GM18868 (cell line): ENCODE results near the gene OR8B12.
"Not testable (repeated sequence)": the region's sequence is repeated elsewhere in the genome, so short reads cannot be mapped to it uniquely, and the experiment has no call there.

Experiments
- ATAC-seq: cut with Tn5 transposase; IDR thresholded peaks from one replicate; pipeline ENCODE4 v1.9.1; 2021; ENCODE audit warnings: mild to moderate bottlenecking, moderate library complexity; ENCODE audit not compliant: unreplicated experiment

OR8B12 gene

DNA sequence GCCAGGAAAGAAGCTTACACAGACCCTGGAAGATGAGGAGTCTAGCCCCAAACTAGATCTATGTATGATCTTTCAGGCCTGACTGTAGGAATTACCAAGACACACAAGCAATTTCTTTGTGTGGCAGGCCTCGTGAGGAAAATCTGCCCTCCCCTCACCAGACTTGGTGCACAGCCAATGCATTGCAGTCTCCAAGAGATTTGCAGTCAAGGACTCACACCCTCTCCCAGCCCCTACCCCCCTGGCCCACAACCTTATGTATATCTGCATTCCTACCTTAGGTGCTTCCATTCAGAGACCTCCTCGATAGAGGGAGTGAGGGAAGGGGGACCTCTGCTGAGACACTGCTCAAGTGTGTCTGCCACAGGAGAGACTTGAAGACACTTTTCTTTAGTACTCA, 9.8 kb downstream of the OR8B12 start:
- ATAC-seq: no peak

DNA sequence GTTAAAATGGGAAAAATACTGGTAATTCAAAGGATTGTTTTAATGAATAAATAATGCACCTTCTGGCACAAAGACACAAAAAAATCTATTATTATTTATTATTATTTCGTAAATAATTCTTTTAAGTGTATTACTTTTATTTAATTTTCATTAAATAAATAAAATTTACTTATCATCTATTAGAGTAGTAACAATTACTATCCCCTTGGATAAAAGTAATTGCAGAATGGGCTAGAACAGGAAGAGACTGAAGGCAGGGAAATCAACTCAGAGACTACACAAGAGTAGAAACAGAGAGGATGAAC, 23.0 kb downstream of the OR8B12 start:
- no peak for ATAC-seq

DNA sequence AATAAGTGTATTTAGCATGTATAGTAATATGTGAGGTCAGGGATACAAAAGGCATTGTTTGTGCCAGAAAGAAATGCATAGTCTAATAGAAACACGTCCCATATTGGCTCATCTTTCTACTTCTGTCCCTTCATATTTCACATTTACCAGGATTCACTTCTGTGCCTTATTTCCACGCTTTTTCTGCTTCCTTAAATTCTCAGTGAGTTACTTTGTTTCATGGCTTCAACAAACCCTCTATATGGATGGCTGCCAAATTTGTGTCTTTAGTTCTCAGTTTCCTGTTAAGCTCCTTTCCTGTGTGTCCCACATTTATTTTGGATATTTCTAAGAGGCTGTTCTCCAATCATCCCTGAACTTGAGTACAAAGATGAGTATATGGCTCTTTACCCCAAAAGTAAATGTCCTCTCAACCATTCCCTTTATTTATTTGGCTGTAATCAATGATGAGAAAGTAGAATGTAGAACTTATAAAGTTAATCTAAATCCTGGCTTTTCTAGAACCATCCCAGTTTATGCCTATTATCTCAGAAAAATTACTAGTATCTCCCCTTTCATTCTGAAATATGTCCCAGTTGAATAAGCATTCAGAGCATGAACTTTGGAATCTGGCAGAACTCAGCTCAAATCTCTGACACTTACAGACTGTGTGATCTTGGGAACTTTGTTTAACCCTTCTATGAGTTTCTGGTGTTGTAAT, 23.5 kb downstream of the OR8B12 start:
- ATAC-seq: no peak

DNA sequence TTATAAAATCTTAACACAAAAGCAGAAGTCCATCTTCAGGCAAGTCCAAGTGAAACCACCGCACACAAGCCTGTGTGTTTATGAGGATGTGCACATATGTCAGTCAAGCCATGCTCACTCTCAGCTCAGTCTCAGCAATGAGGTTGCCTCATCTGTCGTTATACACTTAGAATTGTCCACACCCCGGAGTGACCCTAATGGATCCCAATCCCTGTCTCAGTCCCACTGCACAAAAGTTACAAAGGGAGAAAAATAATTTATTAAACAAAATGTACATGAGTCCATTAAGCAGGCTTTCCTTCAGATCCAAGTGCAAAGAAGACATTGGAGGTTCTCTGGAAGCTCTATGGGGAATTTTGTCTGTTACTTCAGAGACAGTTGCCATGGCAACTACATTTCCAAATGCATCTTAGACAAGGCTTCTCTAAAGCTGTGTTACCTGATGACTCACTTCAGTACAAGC, 24.4 kb downstream of the OR8B12 start:
- no peak for ATAC-seq

DNA sequence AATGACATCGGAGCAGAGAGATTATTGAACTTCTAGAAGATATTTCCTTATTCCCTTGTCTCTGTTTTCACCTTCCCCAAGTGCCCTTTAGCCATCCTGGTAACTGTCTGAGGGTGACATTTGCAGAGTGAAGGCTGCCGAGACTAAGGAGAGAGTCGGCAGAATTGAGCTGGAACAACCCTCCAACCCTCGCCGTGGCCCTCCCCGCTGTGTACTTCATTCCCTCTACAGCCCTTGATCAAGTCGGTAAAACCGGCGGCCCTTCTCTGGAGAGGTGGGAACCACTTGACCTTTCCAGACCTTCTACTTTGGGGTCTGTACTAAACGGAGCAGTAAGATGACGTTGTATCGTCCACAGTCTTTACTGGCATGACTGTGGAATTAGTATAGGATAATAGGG, 26.1 kb downstream of the OR8B12 start:
- ATAC-seq: no peak

GRCh38 chr11:124514675-124515074, 28.8 kb downstream of the OR8B12 start:
- ATAC-seq: not testable (repeated sequence)

DNA sequence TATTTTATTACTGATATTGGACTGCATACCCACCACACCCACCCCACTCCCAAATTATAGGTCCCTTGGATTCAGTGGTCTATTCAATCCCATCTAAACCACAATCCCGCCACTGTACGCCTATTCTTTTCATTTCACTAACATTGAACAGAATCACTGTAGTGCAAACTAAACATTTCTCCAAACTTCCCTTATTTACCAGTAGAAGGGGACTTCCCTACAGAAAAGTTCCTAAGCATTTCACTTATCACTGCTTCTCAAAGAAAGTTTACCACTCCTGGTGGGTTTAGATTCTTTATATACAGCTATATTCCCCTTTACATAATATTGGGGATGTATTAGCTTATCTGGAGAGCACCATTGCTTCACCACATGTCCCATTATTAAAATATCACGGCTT, 29.3 kb downstream of the OR8B12 start:
- no peak for ATAC-seq

DNA sequence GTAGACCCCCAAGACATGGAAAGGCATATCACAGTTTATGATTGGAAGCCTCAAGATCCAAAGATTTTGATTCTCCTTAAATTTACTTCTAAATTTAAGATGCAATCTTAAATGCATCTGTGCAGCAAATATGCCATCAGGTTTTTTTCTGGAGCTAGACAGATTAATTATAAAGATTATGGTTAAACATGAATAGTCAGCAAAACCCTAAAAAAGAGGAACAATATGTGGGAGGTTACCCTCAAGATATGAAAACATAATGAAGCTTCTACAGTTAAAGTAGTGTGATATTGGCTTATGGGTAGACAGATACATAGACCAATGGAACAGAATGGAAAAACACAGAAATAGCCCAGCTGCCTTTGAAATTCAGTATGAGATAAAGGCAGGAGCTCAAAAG, 31.7 kb downstream of the OR8B12 start:
- ATAC-seq: no peak

- ATAC-seq: no peak
Observed at GRCh38 chr11:124510279-124510678, 33.2 kb downstream of the OR8B12 start.

DNA sequence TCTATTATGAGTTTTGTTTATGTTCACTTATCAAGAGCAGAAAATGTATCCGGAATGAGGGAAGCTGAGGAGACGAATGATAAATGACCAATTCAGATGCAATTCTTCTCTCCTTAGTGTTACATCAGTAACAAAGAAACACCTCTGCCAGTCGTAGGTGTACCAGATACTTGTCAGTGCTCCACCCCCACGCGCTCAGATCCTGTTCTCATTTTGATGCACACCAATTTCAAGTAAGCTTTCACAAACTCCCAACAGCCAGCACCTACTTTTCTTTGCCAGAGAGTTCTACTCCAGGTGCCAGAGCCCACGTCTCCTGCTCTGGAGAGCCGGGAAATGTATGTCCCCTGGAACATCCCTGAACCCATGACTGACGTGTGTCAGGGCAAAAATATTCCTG, 43.7 kb downstream of the OR8B12 start:
- ATAC-seq: no peak

DNA sequence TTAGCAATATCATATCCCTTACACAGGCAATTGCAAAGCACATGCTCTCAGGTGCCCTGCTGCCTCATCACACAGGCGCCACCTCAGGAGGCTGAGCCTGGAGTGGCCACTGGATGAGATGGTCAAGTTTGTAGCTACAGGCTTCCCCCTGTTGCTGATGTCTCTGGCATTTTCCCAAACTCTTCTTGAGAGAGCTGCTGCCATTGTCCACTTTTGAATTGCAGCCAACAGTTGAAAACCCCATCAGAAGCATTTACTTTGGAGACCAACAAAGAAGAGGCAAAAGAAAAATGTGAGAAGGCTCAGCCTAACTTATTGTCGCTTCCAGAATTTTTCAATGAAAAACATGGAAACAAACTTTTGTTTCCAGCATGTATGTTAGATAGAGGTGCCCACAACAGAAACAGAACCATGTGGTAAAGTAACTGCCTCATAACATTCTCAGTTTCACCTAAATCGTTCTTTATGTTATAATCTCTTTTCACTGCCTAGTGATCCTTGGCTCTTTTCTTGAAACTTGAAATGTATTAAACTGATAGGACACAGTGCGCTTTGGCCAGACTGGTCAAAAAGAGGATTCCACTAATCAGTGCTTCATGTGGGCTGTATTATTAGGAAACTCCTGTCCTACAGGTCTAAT, 50.3 kb downstream of the OR8B12 start:
- no peak for ATAC-seq
